H1 (cell line): Measurements from ENCODE around the gene DHCR7. TPM values are rescaled to one million over a fixed set of nuclear protein-coding genes. Genes with fewer than 3 reads are reported as not detected.

Experiments
- CHD1 ChIP-seq: IDR thresholded peaks from 2 replicates; pipeline ENCODE4 v1.6.1; 2012; ENCODE audit warnings: low read depth, low read length, improper control_type of control experiment
- CREB1 ChIP-seq: IDR thresholded peaks from 2 replicates; pipeline ENCODE4 v1.6.1; 2012; ENCODE audit warnings: inconsistent platforms
- PHF8 ChIP-seq: fragments of 200-600 bp; sonication (generic); conservative IDR thresholded peaks from 2 replicates; pipeline ENCODE4 v1.7.1; 2012; ENCODE audit warnings: low read depth, mild to moderate bottlenecking, inconsistent platforms, low read length, moderate library complexity
- YY1 ChIP-seq: IDR thresholded peaks from 2 replicates; pipeline ENCODE4 v1.6.1; 2011; ENCODE audit warnings: low read depth, mild to moderate bottlenecking, low read length
- ZNF274 ChIP-seq: IDR thresholded peaks from 2 replicates; pipeline ENCODE4 v1.7.0; 2012; ENCODE audit warnings: low read length, borderline replicate concordance; ENCODE audit errors: extremely low read depth
- polyA plus RNA-seq, 7 experiments: library from polyadenylated mRNA; depleted of rRNA in 3 of 7; stranded (reverse) in 5 of 7; unstranded in 2 of 7; fragments of >200 nt in 5 of 7; fragments of 200-250 nt in 2 of 7; gene quantifications; 1 replicate in 5 of 7; 2 replicates in 1 of 7; 4 replicates in 1 of 7; pipeline versions ENCODE4 v1.2.1 to v1.2.3, GENCODE V29; 2011 to 2013; ENCODE audit warnings: missing spikeins in 2 of 7, mixed read lengths in 2 of 7
- total RNA-seq: library from RNA; stranded (reverse); fragmentation: NEBNext Ultra II Directional; extraction: Animal tissue kit (Norgen Biotek cat#: 25700); gene quantifications from 2 replicates; pipeline ENCODE4 v1.2.1, GENCODE V29; 2021
- TF ChIP-seq, protein P1 (sequence below): fragments of 300-600 bp; sonication (generic); IDR thresholded peaks from 2 replicates; pipeline ENCODE4 v1.7.1; 2012; ENCODE audit warnings: low read length, moderate library complexity, mild to moderate bottlenecking, inconsistent platforms; ENCODE audit not compliant: insufficient replicate concordance

Gene DHCR7
- total and polyA plus RNA-seq, 2 of the 8 experiments (the other 6 are each of a cell fraction or from before 2014, with no cell fraction given) = 144 to 157 TPM

DNA sequence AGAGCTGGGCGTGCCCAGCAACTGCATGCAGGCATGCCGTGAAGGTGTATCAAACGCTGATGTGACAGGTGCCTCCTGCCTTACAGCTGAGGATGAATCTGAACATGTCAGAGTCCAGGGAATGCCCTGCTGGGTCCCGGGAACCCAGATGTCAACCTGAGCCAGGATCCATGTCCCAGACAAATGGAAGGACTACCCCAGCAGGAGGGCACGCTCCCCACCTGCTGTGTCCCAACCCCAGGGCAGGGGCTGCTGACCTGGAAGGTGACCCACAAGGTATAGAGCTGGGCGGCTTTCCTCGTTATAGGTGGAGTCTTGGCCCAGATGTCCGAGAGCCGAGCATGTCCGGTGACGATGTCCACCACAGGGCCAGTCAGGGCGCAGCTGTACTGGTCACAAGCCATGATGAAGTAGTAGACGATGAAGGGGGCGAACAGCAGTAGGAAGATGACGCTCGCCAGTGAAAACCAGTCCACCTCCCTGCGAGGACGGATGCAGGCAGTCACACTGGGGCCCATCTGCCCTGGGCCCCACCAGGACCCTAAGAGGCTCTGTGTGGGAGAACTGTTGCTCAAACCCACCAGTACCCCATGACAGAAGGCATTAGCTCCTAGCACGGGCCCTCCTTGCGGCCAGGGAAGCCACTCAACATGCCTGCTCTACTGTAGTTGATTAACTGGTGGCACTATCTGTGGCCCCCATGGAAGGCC, 4.3 kb downstream of the DHCR7 start (continued):
- TF ChIP-seq, protein P1, sequence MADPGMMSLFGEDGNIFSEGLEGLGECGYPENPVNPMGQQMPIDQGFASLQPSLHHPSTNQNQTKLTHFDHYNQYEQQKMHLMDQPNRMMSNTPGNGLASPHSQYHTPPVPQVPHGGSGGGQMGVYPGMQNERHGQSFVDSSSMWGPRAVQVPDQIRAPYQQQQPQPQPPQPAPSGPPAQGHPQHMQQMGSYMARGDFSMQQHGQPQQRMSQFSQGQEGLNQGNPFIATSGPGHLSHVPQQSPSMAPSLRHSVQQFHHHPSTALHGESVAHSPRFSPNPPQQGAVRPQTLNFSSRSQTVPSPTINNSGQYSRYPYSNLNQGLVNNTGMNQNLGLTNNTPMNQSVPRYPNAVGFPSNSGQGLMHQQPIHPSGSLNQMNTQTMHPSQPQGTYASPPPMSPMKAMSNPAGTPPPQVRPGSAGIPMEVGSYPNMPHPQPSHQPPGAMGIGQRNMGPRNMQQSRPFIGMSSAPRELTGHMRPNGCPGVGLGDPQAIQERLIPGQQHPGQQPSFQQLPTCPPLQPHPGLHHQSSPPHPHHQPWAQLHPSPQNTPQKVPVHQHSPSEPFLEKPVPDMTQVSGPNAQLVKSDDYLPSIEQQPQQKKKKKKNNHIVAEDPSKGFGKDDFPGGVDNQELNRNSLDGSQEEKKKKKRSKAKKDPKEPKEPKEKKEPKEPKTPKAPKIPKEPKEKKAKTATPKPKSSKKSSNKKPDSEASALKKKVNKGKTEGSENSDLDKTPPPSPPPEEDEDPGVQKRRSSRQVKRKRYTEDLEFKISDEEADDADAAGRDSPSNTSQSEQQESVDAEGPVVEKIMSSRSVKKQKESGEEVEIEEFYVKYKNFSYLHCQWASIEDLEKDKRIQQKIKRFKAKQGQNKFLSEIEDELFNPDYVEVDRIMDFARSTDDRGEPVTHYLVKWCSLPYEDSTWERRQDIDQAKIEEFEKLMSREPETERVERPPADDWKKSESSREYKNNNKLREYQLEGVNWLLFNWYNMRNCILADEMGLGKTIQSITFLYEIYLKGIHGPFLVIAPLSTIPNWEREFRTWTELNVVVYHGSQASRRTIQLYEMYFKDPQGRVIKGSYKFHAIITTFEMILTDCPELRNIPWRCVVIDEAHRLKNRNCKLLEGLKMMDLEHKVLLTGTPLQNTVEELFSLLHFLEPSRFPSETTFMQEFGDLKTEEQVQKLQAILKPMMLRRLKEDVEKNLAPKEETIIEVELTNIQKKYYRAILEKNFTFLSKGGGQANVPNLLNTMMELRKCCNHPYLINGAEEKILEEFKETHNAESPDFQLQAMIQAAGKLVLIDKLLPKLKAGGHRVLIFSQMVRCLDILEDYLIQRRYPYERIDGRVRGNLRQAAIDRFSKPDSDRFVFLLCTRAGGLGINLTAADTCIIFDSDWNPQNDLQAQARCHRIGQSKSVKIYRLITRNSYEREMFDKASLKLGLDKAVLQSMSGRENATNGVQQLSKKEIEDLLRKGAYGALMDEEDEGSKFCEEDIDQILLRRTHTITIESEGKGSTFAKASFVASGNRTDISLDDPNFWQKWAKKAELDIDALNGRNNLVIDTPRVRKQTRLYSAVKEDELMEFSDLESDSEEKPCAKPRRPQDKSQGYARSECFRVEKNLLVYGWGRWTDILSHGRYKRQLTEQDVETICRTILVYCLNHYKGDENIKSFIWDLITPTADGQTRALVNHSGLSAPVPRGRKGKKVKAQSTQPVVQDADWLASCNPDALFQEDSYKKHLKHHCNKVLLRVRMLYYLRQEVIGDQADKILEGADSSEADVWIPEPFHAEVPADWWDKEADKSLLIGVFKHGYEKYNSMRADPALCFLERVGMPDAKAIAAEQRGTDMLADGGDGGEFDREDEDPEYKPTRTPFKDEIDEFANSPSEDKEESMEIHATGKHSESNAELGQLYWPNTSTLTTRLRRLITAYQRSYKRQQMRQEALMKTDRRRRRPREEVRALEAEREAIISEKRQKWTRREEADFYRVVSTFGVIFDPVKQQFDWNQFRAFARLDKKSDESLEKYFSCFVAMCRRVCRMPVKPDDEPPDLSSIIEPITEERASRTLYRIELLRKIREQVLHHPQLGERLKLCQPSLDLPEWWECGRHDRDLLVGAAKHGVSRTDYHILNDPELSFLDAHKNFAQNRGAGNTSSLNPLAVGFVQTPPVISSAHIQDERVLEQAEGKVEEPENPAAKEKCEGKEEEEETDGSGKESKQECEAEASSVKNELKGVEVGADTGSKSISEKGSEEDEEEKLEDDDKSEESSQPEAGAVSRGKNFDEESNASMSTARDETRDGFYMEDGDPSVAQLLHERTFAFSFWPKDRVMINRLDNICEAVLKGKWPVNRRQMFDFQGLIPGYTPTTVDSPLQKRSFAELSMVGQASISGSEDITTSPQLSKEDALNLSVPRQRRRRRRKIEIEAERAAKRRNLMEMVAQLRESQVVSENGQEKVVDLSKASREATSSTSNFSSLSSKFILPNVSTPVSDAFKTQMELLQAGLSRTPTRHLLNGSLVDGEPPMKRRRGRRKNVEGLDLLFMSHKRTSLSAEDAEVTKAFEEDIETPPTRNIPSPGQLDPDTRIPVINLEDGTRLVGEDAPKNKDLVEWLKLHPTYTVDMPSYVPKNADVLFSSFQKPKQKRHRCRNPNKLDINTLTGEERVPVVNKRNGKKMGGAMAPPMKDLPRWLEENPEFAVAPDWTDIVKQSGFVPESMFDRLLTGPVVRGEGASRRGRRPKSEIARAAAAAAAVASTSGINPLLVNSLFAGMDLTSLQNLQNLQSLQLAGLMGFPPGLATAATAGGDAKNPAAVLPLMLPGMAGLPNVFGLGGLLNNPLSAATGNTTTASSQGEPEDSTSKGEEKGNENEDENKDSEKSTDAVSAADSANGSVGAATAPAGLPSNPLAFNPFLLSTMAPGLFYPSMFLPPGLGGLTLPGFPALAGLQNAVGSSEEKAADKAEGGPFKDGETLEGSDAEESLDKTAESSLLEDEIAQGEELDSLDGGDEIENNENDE = no peak
- TF ChIP-seq CHD1 (no peak), ZNF274 (no peak), PHF8 (no peak), CREB1 (no peak), YY1 (no peak)
